Esophagus squamous epithelium (tissue), 4 donors: Measurements from ENCODE around the gene KIF2C.

Experiments used
- POLR2A ChIP-seq, 4 donors: fragments of 450-650 bp; IDR thresholded peaks; one replicate each; pipeline ENCODE4 v1.6.1; 2017; ENCODE audit warnings: antibody characterized with exemption in 4 of 4, mild to moderate bottlenecking in 4 of 4, moderate library complexity in 3 of 4
- TF ChIP-seq, protein P1 (sequence below), 6 experiments: fragments of 450-650 bp in 4 of 6; fragments of 200-600 bp in 2 of 6; sonication (generic) in 2 of 6; IDR thresholded peaks; one replicate each; pipeline ENCODE4 v1.5.1; 2016 to 2019; ENCODE audit warnings: antibody characterized with exemption in 6 of 6, mild to moderate bottlenecking in 4 of 6, moderate library complexity in 4 of 6

DNA sequence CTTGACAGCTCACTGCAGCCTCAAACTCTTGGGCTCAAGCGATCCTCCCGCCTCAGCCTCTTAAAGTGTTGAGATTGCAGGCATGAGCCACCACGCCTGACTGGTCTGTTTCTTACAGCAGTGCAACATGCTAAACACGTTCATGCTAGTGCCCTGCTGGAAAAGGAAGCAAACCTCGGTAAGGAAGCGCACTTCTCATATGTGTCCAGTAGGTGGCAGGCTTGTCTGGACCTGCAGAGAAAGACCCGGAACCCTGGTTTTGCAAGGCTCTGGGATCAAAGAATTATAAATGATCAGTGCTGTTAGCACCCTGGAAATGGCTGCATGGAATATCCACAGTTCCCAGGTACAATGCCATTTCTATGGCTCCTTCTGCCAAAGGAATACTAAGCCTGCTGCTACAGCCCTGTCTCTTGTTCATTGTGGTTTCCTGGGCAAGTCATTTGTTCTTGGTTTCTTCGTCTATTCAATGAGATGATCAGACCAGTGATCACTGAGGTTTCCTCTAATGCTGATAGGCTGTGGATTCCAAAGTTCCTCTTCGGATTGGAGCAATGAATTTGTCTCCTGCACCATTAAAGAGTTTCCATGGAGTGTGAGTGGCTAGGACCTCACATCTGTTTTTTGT, 24.6 kb upstream of the KIF2C start:
- TF ChIP-seq, protein P1, sequence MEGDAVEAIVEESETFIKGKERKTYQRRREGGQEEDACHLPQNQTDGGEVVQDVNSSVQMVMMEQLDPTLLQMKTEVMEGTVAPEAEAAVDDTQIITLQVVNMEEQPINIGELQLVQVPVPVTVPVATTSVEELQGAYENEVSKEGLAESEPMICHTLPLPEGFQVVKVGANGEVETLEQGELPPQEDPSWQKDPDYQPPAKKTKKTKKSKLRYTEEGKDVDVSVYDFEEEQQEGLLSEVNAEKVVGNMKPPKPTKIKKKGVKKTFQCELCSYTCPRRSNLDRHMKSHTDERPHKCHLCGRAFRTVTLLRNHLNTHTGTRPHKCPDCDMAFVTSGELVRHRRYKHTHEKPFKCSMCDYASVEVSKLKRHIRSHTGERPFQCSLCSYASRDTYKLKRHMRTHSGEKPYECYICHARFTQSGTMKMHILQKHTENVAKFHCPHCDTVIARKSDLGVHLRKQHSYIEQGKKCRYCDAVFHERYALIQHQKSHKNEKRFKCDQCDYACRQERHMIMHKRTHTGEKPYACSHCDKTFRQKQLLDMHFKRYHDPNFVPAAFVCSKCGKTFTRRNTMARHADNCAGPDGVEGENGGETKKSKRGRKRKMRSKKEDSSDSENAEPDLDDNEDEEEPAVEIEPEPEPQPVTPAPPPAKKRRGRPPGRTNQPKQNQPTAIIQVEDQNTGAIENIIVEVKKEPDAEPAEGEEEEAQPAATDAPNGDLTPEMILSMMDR (IDR thresholded peaks at IDR 0.05), result peak; percentile 84 to 92 (median 90)
- TF ChIP-seq POLR2A (IDR thresholded peaks at IDR 0.05), result no peak
